Motor neuron (in vitro differentiated cells): Measurements from ENCODE around the gene BRI3. TPM values are rescaled to one million over a fixed set of nuclear protein-coding genes. Genes with fewer than 3 reads are reported as not detected.

ENCODE experiments used
- ATAC-seq, 8 experiments: fragments of 200-7000 bp; cut with Tn5 transposase; replicated peaks in 6 of 8; 2 replicates each; pipeline ENCODE4 v1.8.0; 2021; ENCODE audit warnings: mild to moderate bottlenecking in 8 of 8, moderate library complexity in 8 of 8
- H3K27ac ChIP-seq, 2 donors: fragments of 250-450 bp; sonication (Bioruptor Pico); 2 replicates each; pipeline ENCODE4 v1.9.0; 2021; ENCODE audit warnings: antibody characterized with exemption in 2 of 2, mild to moderate bottlenecking in 2 of 2, moderate library complexity in 1 of 2
- H3K4me1 ChIP-seq, 2 donors: fragments of 250-450 bp; sonication (Bioruptor Pico); replicated peaks in 1 of 2; 2 replicates each; pipeline ENCODE4 v1.6.1; 2021; ENCODE audit warnings: antibody characterized with exemption in 2 of 2, mild to moderate bottlenecking in 2 of 2, moderate library complexity in 1 of 2
- H3K4me3 ChIP-seq, 5 donors: fragments of 250-450 bp; sonication (Bioruptor Pico); 2 replicates each; pipeline ENCODE4 v1.9.0; 2021; ENCODE audit warnings: antibody characterized with exemption in 5 of 5, mild to moderate bottlenecking in 5 of 5, moderate library complexity in 4 of 5
- WGBS, 10 experiments: fragments of 450-650 bp; shearing (Covaris generic); methylation state at CpG; one replicate each; pipeline ENCODE4 v1.0.0; 2022; 5-methylcytosine and 5-hydroxymethylcytosine counted together
- in situ Hi-C, 9 experiments: fragments of 400-800 bp; cut with MboI; loops; one replicate each; pipeline ENCODE4 v1.15.0; 2021; ENCODE audit warnings: low sequenced_read_pairs in 9 of 9, low pct_unique_long_range_greater_than_20kb in 2 of 9; ENCODE audit not compliant: unreplicated experiment in 9 of 9
- total RNA-seq, 8 experiments: library from RNA; unstranded; fragments of 300-600 nt; gene quantifications; 2 replicates each; pipeline versions ENCODE4 v1.2.3 to v1.2.4, GENCODE V29; 2022

Gene BRI3
- total RNA-seq, 8 experiments from 2014 or later = 48.7 to 99.2 (median 70.5) TPM

DNA sequence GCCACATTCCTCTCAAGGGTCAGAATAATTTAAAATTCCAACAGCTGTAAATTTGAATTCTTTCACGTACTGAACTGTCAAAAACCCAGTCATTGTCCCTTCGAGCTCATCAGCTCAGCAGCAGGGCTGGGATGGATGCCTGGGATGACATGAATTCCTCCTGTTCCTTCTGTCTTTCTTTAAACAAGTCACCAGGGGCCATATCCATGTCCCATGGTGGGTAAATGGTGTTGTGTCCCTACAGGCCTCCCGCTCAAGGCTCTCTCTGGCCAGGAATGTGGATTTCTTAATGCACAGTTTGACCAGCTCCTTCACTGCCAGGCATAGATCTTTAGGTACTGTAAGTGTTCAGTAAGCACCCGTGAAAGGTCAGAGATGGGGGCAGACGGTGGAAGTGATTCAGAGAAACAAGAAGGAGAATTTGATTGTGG is 15.6 kb upstream of the BRI3 start:
- peak in 3 of 8 experiments; percentile 26 to 67 (median 34) for ATAC-seq
- no peak overlapping the region for H3K27ac ChIP-seq
- in situ Hi-C loops = no loop called here
- no peak overlapping the region for H3K4me3 ChIP-seq
- H3K4me1 ChIP-seq = no peaks in the 10 kb centered on the region
- 17 to 100% (median 57%) methylated on average over 1 to 4 of the region's 5 CpGs; no CpG with 5 or more reads in 3 of the 10 experiments for WGBS, 10 experiments

- in situ Hi-C loops = no loop called here
- Histone ChIP-seq H3K4me3 (no peak overlapping the region), H3K4me1 (no peaks in the 10 kb centered on the region), H3K27ac (no peak overlapping the region)
- 31 to 100% (median 67%) methylated on average over 1 to 2 of the region's 2 CpGs; no CpG with 5 or more reads in 3 of the 10 experiments for WGBS, 10 experiments
- ATAC-seq = peak in 2 of 8 experiments; percentile 31 to 38
Measured at GRCh38 chr7:98266840-98267239, 14.6 kb upstream of the BRI3 start.

GRCh38 chr7:98267303-98267702 is 14.2 kb upstream of the BRI3 start:
- Histone ChIP-seq H3K27ac (no peak overlapping the region), H3K4me3 (no peak overlapping the region), H3K4me1 (no peaks in the 10 kb centered on the region)
- WGBS, 10 experiments = 67 to 100% (median 100%) methylated on average over 1 to 2 of the region's 3 CpGs; no CpG with 5 or more reads in 6 of the 10 experiments
- in situ Hi-C loops = no loop called here
- no peak for ATAC-seq

GRCh38 chr7:98276241-98276761 is 5.2 kb upstream of the BRI3 start:
- in situ Hi-C loops = loop anchor here in 1 of 9 experiments (25.0 kb wide), 1 partner anchor 561 kb away; no protein-coding TSS in a partner anchor
- H3K27ac ChIP-seq = no peak overlapping the region
- H3K4me1 ChIP-seq = peaks cover 0 to 4% of the 10 kb centered on the region in 2 donors
- ATAC-seq = peak in 1 of 8 experiments; percentile 76
- no peak overlapping the region for H3K4me3 ChIP-seq
- WGBS, 10 experiments = 10 to 100% (median 89%) methylated on average over 1 to 5 of the region's 5 CpGs

DNA sequence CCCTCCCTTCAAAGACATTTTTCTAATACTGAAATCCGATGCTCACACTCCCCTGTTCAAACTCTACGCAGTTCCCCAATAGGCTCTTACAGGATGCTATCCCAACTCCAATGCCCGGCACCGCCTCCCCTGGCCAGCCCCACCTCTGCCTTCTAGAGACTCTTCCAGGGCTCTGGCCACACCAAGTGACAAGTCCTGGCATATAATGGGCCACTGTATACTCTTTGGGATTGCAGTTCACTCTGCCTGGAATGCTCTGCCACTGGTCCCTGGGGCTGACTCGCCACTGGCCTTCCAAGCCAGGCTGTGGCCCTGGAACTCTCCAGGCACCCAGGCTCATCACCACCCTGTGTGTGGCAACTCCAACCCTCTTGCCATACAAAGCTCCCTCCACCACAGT is 3.1 kb upstream of the BRI3 start:
- H3K27ac ChIP-seq = no peak overlapping the region
- in situ Hi-C loops = loop anchor here in 1 of 9 experiments (25.0 kb wide), 1 partner anchor 559 kb away; no protein-coding TSS in a partner anchor

DNA sequence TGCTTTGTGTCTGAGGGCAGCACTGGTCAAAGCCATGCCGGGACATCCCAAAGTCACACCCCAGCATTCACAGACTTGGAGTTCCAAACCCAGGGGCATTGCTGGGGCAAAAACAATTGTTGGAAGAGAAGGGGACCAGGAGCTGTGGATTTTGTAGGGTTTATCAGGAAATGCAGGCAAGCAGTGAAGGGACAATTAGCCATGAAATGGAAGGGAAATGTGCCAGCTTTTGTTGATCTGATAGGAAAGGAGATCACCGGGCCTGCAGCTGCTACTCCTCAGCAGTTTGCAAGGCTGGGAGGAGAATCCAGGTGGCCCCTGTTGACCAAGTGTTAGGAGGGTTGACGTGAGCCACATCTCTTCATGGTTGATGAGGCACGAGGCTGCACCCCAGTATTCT is 2.5 kb upstream of the BRI3 start:
- 81 to 100% (median 88%) methylated on average over 1 to 4 of the region's 4 CpGs; no CpG with 5 or more reads in 5 of the 10 experiments for WGBS, 10 experiments
- Histone ChIP-seq H3K4me3 (no peak overlapping the region), H3K27ac (no peak overlapping the region), H3K4me1 (peaks cover 14 to 16% of the 10 kb centered on the region in 2 donors)
- in situ Hi-C loops = loop anchor here in 1 of 9 experiments (25.0 kb wide), 1 partner anchor 558 kb away; no protein-coding TSS in a partner anchor
- no peak for ATAC-seq

More for the DNA sequence above, 3.1 kb upstream of the BRI3 start:
- WGBS, 10 experiments = 83 to 100% (median 100%) methylated on average over 1 to 2 of the region's 5 CpGs; no CpG with 5 or more reads in 5 of the 10 experiments
- ATAC-seq = no peak
- Histone ChIP-seq H3K4me1 (peaks cover 9 to 11% of the 10 kb centered on the region in 2 donors), H3K4me3 (no peak overlapping the region)

DNA sequence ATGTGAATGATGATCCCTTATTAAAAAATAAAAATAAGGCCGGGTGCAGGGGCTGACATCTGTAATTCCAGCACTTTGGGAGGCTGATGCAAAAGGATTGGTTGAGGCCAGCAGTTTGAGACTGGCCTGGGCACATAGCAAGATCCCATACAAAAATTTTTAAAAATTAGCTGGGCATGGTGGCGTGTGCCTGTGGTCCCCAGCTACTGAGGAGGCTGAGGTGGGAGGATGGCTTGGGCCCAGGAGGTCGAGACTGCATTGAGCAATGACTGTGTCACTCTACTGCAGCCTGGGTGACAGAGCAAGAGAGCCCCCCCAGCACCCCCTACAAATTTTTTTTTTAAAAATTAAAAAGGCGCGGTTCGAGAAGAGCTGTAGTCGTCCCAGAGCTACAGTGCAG is 1.2 kb upstream of the BRI3 start:
- H3K4me1 ChIP-seq = peaks cover 28 to 29% of the 10 kb centered on the region in 2 donors
- in situ Hi-C loops = loop anchor here in 1 of 9 experiments (25.0 kb wide), 1 partner anchor 557 kb away; no protein-coding TSS in a partner anchor
- ATAC-seq = no peak
- H3K27ac ChIP-seq = peak overlapping the region in 1 of 2 donors; percentile 78
- peak overlapping the region in 3 of 5 donors; percentile 86 to 99 (median 95) for H3K4me3 ChIP-seq
- WGBS, 10 experiments = 10 to 100% (median 67%) methylated on average over 1 to 5 of the region's 7 CpGs; no CpG with 5 or more reads in 3 of the 10 experiments

- ATAC-seq = peak; percentile 10 to 43 (median 30)
- H3K27ac ChIP-seq = peak overlapping the region; percentile 83 to 87
- peaks cover 39 to 42% of the 10 kb centered on the region in 2 donors for H3K4me1 ChIP-seq
- WGBS, 10 experiments = 0% methylated on average over 1 to 4 of the region's 77 CpGs; no CpG with 5 or more reads in 7 of the 10 experiments
- in situ Hi-C loops = loop anchor here in 1 of 9 experiments (25.0 kb wide), 1 partner anchor 555 kb away; no protein-coding TSS in a partner anchor
- H3K4me3 ChIP-seq = peak overlapping the region; percentile 86 to 100 (median 95)
Measured at GRCh38 chr7:98281757-98282606, 496 bp downstream of the BRI3 start.

- peak overlapping the region; percentile 86 to 100 (median 95) for H3K4me3 ChIP-seq
- no peak for ATAC-seq
- H3K27ac ChIP-seq = no peak overlapping the region
- in situ Hi-C loops = loop anchor here in 1 of 9 experiments (25.0 kb wide), 1 partner anchor 555 kb away; no protein-coding TSS in a partner anchor
- peaks cover 39 to 42% of the 10 kb centered on the region in 2 donors for H3K4me1 ChIP-seq
- 3 to 22% (median 16%) methylated on average over 3 to 15 of the region's 16 CpGs; no CpG with 5 or more reads in 1 of the 10 experiments for WGBS, 10 experiments
Measured at GRCh38 chr7:98282703-98283102, 1.2 kb downstream of the BRI3 start.

GRCh38 chr7:98283127-98283886 is 1.8 kb downstream of the BRI3 start:
- in situ Hi-C loops = loop anchor here in 1 of 9 experiments (25.0 kb wide), 1 partner anchor 554 kb away; no protein-coding TSS in a partner anchor
- peak overlapping the region; percentile 86 to 100 (median 95) for H3K4me3 ChIP-seq
- WGBS, 10 experiments = 0 to 55% (median 40%) methylated on average over 1 to 3 of the region's 19 CpGs; no CpG with 5 or more reads in 3 of the 10 experiments
- no peak overlapping the region for H3K27ac ChIP-seq
- peaks cover 39 to 42% of the 10 kb centered on the region in 2 donors for H3K4me1 ChIP-seq
- ATAC-seq = no peak

GRCh38 chr7:98283887-98284222 is 2.4 kb downstream of the BRI3 start:
- Histone ChIP-seq H3K4me3 (peak overlapping the region in 4 of 5 donors; percentile 3 to 99 (median 95)), H3K4me1 (peaks cover 39 to 42% of the 10 kb centered on the region in 2 donors), H3K27ac (no peak overlapping the region)
- 63 to 100% (median 80%) methylated on average over 1 to 3 of the region's 8 CpGs; no CpG with 5 or more reads in 7 of the 10 experiments for WGBS, 10 experiments
- in situ Hi-C loops = loop anchor here in 1 of 9 experiments (25.0 kb wide), 1 partner anchor 553 kb away; no protein-coding TSS in a partner anchor
- peak in 1 of 8 experiments; percentile 0 for ATAC-seq
